Neural cell (in vitro differentiated cells): ENCODE measurements around the gene PAN3.

Experiments used
- CTCF ChIP-seq: fragments of 450-650 bp; IDR thresholded peaks from 2 replicates; pipeline ENCODE4 v1.5.1; 2014; ENCODE audit warnings: antibody characterized with exemption, mild to moderate bottlenecking, moderate library complexity; ENCODE audit not compliant: poor library complexity, severe bottlenecking
- EP300 ChIP-seq: fragments of 450-650 bp; conservative IDR thresholded peaks from 2 replicates; pipeline ENCODE4 v1.6.1; 2014; ENCODE audit warnings: antibody characterized with exemption, mild to moderate bottlenecking, moderate library complexity; ENCODE audit not compliant: poor library complexity, severe bottlenecking
- EZH2 ChIP-seq: fragments of 200-600, 300-800 bp; shearing (Covaris generic), sonication (generic); IDR thresholded peaks from 2 replicates; pipeline ENCODE4 v1.6.1; 2014; ENCODE audit warnings: antibody characterized with exemption, low read length, borderline replicate concordance, mild to moderate bottlenecking; ENCODE audit not compliant: insufficient read depth, poor library complexity, severe bottlenecking
- MXI1 ChIP-seq: fragments of 450-650 bp; conservative IDR thresholded peaks from 2 replicates; pipeline ENCODE4 v1.6.1; 2014; ENCODE audit warnings: antibody characterized with exemption, mild to moderate bottlenecking; ENCODE audit not compliant: poor library complexity, severe bottlenecking
- POLR2AphosphoS5 ChIP-seq: IDR thresholded peaks from 2 replicates; pipeline ENCODE4 v1.6.1; 2012
- RAD21 ChIP-seq: fragments of 450-650 bp; conservative IDR thresholded peaks from 2 replicates; pipeline ENCODE4 v1.6.1; 2014; ENCODE audit warnings: antibody characterized with exemption, mild to moderate bottlenecking, moderate library complexity
- REST ChIP-seq: IDR thresholded peaks from 2 replicates; pipeline ENCODE4 v1.6.1; 2012; ENCODE audit warnings: borderline replicate concordance
- SMC3 ChIP-seq: fragments of 450-650 bp; conservative IDR thresholded peaks from 2 replicates; pipeline ENCODE4 v1.6.1; 2014; ENCODE audit warnings: antibody characterized with exemption, mild to moderate bottlenecking, moderate library complexity; ENCODE audit not compliant: poor library complexity
- TAF1 ChIP-seq: IDR thresholded peaks from 2 replicates; pipeline ENCODE4 v1.6.1; 2012; ENCODE audit warnings: low read depth

- TF ChIP-seq POLR2AphosphoS5 (no peak), CTCF (no peak), REST (no peak), RAD21 (no peak), EP300 (no peak), EZH2 (no peak), MXI1 (no peak), SMC3 (no peak), TAF1 (no peak)
Observed at GRCh38 chr13:28299916-28300315, 161.6 kb downstream of the PAN3 start.
